DND-41 (cell line): Measurements from ENCODE around the gene KRTCAP2.

Experiments
- EZH2 ChIP-seq: IDR thresholded peaks from 3 replicates; pipeline ENCODE4 v1.6.1; 2012; ENCODE audit warnings: borderline replicate concordance, low read depth, mild to moderate bottlenecking, moderate library complexity, low read length, inconsistent platforms; ENCODE audit not compliant: severe bottlenecking
- TF ChIP-seq, protein P1 (sequence below): IDR thresholded peaks from 2 replicates; pipeline ENCODE4 v1.5.1; 2012; ENCODE audit warnings: borderline replicate concordance, low read length, moderate library complexity, mild to moderate bottlenecking; ENCODE audit not compliant: poor library complexity, severe bottlenecking; ENCODE audit errors: extremely low read depth

DNA sequence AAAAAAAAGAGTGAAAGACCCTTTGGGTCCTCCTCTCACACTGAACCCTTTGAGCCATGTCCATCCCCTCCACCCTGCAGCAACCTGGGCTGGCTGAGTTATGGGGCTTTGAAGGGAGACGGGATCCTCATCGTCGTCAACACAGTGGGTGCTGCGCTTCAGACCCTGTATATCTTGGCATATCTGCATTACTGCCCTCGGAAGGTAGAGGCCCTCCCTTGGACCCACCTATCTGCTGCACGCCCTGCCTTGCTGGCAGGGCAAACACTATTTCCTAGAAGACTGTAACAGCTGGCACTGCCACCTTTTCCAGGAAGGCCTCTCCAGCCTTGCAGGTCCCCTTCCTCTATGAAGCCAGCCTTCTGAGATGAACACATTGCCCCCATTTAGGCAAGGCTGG is 36.4 kb downstream of the KRTCAP2 start:
- TF ChIP-seq, protein P1, sequence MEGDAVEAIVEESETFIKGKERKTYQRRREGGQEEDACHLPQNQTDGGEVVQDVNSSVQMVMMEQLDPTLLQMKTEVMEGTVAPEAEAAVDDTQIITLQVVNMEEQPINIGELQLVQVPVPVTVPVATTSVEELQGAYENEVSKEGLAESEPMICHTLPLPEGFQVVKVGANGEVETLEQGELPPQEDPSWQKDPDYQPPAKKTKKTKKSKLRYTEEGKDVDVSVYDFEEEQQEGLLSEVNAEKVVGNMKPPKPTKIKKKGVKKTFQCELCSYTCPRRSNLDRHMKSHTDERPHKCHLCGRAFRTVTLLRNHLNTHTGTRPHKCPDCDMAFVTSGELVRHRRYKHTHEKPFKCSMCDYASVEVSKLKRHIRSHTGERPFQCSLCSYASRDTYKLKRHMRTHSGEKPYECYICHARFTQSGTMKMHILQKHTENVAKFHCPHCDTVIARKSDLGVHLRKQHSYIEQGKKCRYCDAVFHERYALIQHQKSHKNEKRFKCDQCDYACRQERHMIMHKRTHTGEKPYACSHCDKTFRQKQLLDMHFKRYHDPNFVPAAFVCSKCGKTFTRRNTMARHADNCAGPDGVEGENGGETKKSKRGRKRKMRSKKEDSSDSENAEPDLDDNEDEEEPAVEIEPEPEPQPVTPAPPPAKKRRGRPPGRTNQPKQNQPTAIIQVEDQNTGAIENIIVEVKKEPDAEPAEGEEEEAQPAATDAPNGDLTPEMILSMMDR, result no peak
- no peak for TF ChIP-seq EZH2
